GM21447 (cell line): Measurements from ENCODE around the gene RAB11FIP4.

Source experiments
- ATAC-seq: cut with Tn5 transposase; IDR thresholded peaks from one replicate; pipeline ENCODE4 v1.9.1; 2021; ENCODE audit not compliant: unreplicated experiment

The RAB11FIP4 gene

DNA sequence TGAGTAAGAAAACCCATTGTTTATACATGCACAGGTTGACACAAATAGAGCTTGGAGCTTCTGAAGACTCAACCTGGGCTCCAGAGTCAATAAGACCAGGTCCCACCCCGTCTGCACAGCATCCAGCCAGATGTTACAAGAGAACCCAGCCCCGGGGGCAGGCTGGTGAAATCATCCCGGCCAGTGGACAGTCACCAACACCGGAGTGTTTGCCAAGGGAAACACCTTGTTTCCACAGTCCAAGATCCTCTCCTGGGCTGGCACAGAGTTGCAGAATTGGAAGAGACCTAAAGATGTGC lies 90.3 kb downstream of the RAB11FIP4 start:
- ATAC-seq, result no peak

DNA sequence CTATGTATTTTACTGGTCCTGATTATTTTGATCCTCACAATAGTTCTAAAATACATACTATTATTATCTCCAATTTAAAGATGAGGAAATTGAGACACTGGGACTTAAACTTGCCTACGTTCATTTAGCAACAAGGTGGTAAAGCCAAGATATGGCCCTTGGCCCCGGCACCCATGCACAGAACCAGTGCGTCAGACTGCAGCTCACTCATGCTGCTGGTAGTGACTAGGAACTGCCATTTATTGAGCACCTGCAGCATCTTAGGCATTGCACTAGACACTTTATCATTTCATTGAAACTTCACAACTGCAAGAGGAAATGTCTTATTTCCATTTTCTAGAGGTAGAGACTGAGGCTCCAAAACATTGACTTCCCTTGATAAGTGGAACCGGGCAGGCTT lies 93.3 kb downstream of the RAB11FIP4 start:
- ATAC-seq, result no peak

DNA sequence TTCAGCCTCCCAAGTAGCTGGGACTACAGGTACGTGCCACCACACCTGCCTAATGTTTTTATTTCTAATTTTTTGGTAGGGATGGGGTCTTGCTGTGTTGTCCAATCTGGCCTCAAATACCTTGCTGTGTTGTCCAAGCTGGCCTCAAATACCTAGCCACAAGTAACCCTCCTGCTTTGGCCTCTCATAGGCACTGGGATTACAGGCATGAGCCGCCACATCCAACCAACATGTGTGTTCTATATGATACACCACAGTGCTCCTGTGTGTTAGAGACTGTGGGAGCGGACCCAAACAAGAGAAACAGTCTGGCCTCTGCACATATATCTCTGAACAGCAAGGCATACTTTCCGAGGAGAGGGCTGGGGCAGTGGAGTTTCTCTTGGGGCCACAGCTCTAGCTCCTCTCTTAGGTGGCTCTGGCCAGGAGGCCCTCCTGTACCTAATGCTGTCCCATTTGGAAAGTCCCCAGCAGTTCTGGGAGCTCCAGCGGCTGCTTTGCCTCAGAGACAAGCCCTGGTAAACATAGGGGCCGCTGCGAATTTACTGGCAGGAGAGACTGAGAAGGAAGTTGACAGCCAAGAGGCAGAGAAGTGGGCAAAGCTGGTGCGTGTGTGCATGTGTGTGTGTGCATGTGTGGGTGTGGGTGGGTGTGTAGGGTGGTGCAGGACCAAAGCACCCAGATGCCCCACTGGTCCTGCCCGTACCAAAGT lies 95.0 kb downstream of the RAB11FIP4 start:
- no peak for ATAC-seq

DNA sequence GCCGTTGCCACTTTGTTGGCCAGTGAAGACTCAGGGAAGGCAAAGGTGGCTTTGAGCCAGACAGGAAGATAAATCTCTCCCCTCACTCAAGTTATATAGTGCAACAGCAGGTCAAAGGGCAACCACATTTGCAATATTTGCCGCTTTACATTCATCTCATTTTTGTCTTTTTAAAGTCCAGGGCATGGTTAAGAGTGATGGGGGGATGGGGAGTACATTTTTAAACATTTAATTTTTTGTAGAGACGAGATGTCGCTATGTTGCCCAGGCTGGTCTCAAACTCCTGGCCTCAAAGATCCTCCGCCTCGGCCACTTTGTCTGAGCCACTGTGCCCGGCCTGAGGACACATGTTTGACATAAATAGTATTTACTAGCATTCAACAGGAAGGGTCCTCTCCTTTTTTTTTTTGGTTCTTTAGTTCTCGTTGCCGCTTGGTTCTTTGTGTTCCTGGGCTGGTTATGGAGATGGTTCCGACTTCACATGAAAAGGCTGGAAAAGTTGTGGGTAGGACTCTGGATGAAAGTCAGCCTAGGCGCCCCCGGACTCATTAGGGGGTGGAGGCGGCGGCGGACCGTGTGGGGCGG lies 95.7 kb downstream of the RAB11FIP4 start:
- no peak for ATAC-seq

DNA sequence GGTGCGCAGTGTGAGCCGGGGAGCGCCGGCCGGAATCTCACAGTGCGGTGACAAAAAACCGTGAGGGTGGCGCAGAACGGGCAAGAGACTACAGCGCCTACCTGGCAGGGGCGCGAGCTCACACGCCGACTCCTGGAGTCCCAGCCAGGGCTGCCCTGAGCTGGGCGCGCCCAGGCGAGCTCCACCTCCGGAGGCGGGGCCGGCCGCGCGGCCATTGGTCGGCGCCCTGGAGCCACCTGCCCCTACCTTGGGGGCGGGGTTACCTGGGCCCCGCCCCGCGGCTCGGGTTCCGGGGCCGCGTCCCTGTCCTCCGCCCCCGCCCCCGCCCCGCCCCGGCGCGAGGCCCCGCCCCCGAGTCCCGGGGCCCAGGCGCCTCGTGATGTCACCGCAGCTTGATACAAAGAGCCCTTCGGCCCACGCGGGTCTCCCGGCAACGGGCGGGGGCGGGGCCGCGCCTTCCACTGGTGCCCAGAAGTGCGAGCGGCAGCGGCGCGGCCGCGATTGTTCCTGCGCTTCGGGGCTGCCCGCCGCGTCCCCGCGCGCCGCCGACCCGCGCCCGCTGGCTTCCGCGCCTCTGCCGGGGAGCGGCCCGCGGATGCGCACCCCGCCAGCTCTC lies 96.3 kb downstream of the RAB11FIP4 start:
- ATAC-seq, result peak; percentile 36

DNA sequence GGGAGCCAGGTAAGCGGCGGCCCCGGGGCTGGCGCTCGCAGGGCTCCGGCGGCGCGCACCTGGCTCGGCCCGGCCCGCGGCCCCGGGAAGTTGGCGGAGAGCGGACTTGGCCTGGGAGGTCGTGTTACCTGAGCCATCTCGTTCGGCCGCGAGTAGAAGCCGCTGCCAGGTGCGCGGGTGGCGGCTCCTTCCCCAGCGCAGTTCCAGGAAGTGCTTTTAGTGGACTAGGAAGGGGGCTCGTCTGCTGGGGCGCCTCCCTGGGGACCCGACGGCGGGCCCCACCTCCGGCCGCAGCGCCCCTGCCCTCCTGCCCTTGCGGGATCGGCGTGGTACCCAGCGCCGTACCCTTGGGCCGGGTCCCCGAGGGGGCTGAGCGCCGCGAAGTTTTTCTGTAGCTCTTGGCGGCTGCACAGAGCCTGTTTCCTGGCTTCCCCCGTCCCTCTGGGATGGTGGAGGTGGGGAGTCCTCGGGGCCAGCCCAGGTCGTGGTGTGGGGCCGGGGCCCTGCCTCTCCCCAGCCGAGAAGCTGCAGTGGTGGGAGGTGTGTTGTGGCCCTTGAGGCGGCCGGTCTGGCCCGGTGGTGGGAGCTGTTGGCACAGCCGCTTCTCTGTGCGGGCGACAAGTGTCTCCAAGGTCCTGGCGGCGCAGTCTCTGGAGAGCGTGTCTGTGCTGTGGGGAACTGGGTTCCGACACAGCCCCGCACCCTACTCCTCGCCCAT lies 96.9 kb downstream of the RAB11FIP4 start:
- peak; percentile 4 for ATAC-seq

DNA sequence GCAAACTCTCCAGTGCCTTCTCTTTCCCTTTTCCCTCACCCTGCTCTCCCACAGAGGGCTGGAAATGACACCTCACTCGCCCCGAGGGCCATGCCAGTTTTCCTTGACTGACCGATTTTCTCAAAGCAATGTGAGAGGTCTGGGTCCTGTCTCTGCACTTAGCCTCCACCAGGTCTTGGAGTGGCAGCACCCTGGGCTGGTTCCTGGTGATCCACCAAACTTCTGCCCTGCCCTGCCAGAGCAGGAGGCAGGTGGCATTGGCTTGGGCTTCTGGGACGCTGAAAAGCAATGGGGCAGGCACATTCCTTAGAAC lies 97.5 kb downstream of the RAB11FIP4 start:
- no peak for ATAC-seq

DNA sequence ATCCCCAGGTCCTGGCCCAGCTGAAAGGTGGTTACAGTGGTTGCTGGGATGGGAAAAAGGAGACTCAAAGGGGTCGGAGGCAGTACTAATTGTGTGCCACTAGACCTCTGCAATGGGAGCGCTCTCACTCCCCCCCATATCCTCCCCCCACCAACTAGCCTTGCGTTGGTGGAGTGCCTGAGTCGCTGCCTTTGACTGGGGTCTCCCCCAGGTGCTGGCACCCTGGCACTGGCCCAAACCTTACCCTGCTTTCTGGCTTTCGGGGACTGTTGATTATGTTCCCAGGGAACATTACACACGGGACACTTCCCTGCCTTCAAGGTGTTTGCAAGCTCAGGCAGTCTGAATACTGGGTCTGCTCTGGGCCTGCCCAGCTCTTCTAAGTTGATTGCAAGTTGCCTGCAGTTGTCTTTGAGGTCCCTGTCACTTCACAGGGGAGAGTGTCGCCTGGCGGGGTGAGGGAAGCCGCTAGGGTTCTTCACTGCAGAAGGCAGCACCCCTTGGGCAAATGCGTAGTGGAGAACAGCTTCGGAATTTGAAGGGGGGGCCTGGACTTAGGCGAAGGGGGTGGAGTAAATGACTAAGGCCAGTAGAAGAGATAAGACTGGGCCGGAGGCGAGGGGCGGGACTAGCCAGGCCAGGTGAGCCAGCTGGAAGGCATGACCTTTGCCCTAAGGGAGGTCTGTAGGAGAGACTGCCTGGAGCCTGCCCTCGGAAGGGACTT lies 98.0 kb downstream of the RAB11FIP4 start:
- no peak for ATAC-seq

DNA sequence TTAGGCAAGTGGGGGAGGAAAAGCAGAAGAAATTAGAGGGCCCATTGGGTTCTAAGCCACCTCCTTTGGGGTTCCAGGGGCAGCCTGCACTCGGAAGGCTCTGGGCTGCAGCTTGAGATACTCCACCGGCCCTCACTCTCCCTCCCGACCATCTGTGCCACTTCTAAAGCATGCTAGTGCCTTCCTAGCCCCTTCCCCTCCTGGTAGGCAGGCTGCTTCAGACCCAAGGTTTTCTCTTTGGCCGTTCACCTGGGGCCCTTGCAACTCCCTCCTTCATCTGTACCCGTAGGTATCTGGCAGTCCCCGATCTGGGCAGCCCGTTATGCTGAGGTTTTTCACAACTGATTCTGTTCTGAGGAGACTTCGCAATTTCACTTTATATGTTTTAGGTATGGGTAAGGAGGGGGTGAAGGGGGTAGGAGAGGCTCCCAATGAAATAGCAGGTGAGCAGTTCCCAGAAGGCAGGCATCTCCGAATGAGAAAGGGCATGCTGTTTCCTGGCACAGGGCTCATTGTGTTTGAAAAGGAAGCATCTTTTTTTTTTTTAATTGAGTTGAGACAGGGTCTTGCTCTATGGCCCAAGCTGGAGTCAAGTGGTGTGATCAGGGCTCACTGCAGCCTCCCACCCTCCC lies 98.7 kb downstream of the RAB11FIP4 start:
- no peak for ATAC-seq

DNA sequence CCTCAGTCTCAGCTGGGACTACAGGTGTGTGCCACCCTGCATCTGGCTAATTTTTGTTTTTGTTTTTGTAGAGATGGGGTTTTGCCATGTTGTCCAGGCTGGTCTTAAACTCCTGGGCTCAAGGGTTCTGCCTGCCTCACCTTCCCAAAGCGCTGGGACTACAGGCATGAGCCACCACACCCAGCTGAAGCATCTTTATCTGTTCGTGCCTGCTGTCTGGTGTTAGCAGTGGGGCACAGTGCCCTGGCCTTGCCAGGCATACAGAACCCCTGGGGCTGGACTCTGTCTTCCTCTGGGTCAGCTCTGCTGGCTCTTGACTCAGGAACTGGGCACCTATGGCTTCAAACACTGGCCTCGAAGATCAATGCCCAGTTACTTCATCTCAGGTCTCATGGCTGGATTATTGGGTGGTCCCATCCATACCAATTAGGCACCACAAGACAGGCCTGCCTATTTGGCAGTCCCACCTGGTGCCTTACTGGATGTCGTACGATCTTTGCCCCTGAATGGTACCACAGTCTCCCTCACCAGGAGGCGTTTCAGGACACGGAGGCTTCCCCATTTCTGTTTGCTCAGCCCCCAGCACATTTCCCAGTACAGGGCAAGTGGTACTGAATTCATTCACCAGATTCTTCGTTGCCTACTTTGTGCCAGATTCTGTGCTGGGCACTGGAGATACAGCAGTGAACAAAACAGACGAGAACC lies 99.3 kb downstream of the RAB11FIP4 start:
- no peak for ATAC-seq

DNA sequence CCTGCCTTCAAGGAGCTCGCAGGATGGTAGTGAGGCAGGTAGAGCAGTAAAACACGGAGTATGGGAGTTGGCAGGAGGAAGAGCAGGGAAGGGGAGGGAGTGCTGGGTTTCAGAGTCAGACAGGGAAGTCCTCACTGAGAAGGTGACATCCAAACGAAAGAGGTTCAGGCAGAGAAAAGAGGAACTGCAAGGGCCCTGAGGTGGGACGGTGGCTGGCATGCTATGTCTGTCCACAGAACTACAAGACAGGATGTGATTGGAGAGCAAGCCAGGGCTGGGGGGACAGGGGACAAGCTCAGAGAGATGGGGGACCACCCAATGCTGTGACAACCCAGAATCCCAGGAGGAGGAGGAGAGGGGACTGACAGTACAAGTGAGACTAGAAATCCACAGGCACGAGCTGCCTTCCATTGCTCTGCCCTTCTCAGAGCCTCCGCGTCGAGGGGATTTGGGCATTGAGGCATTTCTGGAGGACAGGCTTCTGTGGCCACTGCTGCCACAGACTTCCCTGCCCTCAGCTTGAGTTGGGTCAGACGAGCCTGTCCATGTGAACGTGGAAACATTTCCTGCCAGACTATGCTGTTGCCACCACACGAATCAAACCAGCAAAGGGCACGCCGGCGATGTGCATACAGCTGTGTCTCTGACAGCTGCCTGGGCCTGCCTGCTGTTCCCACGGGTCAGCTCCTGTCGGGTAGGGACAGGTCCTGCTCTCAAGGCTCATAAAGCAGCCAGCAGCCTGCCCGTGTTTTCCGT lies 100.1 kb downstream of the RAB11FIP4 start:
- ATAC-seq, result peak; percentile 39

DNA sequence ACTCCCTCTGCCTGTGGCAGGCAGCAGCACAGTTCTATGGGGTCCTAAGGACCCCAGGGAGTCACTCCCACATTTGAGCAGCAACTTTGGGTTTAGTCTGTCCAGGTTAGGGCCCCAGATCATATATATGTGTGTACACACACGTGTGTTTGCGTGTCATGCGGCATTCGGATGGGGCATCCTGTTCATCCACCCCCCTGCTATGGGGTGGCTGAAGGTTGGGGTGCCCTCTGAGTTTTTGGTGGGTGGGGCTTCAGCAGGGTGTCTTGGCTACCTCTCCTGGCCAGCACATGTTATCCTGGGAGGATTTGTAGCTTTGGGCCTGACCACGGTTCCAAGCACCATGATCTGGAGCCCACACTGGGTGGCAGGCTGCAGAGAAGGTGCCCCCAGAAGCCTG lies 100.7 kb downstream of the RAB11FIP4 start:
- no peak for ATAC-seq

DNA sequence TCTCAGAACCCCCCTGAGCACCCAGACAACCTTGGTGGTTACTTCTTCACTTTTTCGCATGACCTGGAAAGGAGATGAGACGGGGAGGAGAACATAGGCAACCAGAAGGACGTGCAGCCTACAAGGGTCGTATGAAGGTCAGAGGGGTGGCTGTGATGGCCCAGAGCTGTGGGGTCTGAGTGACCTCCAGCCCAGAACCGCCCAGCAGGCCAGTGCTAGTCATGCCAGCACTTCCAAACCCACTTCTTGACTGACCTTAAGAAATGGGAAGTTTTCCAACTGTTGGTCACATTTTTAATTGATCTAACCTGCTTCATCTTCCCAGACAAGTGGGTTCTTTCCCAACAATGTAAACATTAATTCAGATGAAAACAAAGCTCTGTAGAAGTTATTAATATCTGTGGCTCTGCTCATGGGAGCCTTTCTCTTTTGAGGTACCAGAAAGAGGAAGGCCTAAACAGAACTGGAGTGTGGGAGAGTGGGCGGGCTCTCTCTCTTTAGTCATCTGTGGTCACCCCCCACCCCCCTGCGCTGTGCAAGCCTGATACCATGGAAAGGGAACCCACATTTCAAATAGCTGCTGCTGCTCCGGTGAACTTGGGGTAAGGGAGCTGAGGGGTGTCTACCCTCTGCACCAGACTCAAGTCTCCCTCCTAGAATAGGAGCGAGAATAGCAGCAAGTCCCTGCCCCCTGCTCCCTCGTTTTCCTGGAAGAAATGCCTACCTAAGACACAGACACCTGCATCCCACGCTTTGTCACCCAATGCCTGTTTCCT lies 101.6 kb downstream of the RAB11FIP4 start:
- peak; percentile 33 for ATAC-seq

DNA sequence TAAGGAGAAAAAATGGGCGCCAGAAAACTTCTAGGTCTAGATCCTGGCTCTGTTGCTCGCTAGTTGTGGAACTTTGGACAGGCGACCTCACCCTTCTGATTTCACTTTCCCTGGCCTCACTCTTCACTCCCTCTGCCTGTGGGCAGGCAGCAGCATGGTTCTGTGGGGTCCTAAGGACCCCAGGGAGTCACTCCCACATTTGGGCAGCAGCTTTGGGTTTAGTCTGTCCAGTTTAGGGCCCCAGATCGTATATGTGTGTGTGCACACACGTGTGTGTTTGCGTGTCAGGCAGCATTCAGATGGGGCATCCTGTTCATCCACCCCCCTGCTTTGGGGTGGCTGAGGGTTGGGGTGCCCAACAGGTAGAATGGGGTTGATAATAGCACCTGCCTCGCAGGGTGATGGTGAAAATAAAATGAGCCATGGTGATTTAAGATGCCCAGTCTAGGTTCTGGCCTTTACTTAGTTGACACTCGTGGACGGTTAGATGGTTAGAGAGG lies 102.2 kb downstream of the RAB11FIP4 start:
- ATAC-seq, result no peak

DNA sequence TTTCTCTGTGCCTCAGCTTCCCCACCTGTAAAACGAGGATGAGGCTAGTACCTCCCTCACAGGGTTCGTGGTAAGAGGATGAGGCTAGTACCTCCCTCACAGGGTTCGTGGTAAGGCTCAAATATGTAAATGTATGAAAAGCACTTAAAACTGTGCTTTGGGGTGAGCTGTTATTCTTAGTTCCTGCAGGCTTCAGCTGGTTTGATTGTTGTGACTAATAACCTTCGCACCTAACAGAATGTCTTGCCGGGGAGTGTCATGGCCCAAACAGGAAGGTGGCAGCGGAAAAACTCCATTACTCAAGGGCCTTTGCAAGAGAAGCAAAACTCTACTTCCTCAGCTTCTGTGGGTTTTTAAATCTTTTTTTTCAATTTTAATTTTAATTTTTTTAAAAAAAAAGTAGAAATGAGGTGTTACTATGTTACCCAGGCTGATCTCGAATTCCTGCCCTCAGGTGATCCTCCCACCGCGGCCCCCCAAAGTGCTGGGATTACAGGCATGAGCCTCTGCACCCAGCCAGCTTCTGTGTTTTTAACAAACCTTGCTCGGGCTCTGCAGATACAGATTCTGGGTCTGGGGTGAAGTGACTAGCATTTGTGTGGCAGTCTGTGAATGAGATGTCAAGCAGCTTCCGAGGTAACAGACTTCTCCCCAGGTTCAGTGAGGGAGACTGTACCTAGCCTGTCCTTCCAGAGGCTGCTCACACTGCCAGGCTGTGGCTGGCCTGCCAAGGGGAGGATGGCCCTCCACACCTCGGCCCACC lies 103.0 kb downstream of the RAB11FIP4 start:
- peak; percentile 41 for ATAC-seq

DNA sequence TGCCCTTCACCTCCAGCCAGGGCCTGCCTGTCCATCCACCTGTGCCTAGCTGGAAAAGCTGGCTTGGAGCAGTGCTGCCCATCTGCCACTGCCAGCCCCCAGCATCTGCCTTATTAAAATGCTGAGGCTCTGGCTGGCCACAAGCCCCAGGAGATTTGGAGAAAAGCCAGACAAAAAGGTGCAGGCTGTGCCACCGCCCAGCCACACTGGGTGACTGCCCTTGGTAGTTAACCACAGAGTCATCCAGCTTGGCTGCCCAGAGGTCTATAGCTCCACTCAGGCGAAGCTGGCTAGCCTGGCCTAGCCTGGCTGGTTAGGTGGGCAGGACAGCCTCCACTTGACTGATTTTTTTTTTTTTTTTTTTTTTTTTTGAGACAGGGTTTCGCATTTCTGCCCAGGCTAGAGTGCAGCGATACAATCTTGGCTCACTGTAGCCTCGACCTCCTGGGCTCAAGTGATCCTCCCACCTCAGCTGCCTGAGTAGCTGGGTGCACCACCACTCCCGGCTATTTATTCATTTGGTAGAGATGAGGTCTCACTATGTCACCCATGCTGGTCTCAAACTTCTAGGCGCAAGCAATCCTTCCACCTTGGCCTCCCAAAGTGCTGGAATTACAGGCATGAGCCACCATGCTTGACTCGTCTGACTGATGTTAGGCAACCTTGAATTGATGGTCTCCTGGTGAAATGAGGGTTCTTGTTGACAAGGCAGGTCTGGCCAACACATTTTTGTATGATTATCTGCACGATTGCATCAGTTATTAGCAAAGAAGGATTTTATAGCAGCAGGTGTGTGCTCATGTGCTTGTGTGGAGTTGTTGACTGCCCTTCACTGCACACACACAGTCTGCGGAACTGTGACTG lies 103.8 kb downstream of the RAB11FIP4 start:
- ATAC-seq, result no peak

DNA sequence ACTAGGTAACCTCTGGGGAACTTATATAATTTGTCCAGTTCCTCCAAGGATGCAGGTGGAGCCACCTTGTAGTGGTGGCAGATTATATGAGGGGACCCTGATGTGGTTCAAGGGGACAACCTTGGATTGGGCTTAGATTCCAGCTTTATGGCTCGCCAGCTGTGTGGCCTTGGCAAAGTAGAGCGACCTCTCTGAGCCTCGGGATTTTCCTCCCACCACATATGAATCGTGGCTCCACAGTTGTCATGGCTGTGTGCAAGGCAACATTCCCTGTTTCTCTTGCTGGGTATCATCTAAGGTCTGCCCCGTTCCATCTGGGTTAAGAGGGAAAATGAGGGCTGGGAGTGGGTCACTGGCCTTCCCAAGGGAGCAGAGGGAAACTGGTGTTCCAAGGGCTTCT lies 104.6 kb downstream of the RAB11FIP4 start:
- ATAC-seq, result no peak
